Measurements from ENCODE around the gene TRAK1. TPM values are rescaled to one million over a fixed set of nuclear protein-coding genes. Genes with fewer than 3 reads are reported as not detected.
"Not testable (repeated sequence)": the region's sequence is repeated elsewhere in the genome, so short reads cannot be mapped to it uniquely, and the experiment has no call there.

Gene TRAK1
- 53.8 and 55.5 TPM in 2 replicates for total RNA-seq
- long read RNA-seq, full-length matches to known transcripts = 36 of 65 reads
- long read RNA-seq, partial matches to known transcripts = 23 of 65 reads
- long read RNA-seq, other reads (novel, unspliced or antisense) = 6 of 65 reads

DNA sequence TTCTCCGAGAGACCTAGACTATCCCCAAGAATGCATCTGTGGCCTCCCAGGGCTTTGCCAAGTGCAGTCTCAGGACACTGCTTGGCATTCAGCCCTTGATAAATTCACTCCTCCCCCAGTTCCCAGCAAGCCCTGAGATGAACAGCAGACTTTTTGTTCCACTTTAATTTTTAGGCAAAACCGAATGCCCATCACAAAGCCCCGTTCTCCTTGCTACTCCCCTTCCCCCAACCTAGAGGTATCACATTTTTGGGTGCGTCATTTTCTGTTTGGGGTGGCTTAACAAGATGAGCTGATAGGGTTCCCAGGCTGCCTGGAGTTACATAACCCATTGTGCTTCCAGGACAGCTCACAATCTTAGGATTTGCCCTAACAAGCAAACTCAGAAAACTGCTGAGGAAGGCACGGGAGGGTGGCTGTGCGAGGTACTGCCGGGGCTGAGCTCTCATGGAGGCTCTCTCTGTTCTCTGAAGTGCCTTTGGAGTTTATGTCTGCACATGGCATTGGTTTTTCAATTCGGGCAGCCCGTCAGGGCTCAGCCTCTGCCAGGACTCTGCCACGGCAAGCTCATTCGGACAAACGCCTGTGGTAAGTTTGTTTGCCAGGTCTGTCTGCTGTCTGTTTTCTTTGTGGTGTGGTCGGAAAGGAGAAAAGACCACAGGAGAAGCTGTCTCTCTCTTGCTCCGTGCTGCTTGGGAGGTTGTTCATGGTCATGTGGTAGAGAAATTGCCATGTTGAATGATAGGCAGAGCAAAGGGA is at the start of gene TRAK1:
Gene TRAK1, plus strand, starts transcription at position 385 of the 759 bp plus-strand sequence. Its CDS starts 113 bp downstream, at position 498.
- no peak for DNase-seq (ENCODE audit: low spot score, unreplicated experiment)
- Mint-ChIP-seq H3K9me3 (ENCODE audit: low read depth) (no peaks in the 10 kb centered on the region), H3K27ac (peak within 1 kb of the TSS; percentile 54), H3K4me1 (ENCODE audit: low read depth) (peaks cover 3% of the 10 kb centered on the region), H3K4me3 (ENCODE audit: low read depth) (no peak within 1 kb of the TSS), H3K27me3 (no peaks in the 10 kb centered on the region), H3K36me3 (ENCODE audit: insufficient read depth) (peaks cover 9% of the 10 kb centered on the region)
- TF ChIP-seq, protein P1, sequence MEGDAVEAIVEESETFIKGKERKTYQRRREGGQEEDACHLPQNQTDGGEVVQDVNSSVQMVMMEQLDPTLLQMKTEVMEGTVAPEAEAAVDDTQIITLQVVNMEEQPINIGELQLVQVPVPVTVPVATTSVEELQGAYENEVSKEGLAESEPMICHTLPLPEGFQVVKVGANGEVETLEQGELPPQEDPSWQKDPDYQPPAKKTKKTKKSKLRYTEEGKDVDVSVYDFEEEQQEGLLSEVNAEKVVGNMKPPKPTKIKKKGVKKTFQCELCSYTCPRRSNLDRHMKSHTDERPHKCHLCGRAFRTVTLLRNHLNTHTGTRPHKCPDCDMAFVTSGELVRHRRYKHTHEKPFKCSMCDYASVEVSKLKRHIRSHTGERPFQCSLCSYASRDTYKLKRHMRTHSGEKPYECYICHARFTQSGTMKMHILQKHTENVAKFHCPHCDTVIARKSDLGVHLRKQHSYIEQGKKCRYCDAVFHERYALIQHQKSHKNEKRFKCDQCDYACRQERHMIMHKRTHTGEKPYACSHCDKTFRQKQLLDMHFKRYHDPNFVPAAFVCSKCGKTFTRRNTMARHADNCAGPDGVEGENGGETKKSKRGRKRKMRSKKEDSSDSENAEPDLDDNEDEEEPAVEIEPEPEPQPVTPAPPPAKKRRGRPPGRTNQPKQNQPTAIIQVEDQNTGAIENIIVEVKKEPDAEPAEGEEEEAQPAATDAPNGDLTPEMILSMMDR (IDR thresholded peaks at IDR 0.05; ENCODE audit: unreplicated experiment) = no peak

GRCh38 chr3:42042747-42043098 is 48.4 kb upstream of the TRAK1 start:
- Mint-ChIP-seq H3K27me3 (no peaks in the 10 kb centered on the region), H3K4me3 (ENCODE audit: low read depth) (no peak overlapping the region), H3K36me3 (ENCODE audit: insufficient read depth) (no peaks in the 10 kb centered on the region), H3K9me3 (ENCODE audit: low read depth) (no peaks in the 10 kb centered on the region), H3K27ac (peak overlapping the region; percentile 91), H3K4me1 (ENCODE audit: low read depth) (peaks cover 18% of the 10 kb centered on the region)
- no peak for DNase-seq (ENCODE audit: low spot score, unreplicated experiment)
- TF ChIP-seq, protein P1 (IDR thresholded peaks at IDR 0.05; ENCODE audit: unreplicated experiment) = no peak

DNA sequence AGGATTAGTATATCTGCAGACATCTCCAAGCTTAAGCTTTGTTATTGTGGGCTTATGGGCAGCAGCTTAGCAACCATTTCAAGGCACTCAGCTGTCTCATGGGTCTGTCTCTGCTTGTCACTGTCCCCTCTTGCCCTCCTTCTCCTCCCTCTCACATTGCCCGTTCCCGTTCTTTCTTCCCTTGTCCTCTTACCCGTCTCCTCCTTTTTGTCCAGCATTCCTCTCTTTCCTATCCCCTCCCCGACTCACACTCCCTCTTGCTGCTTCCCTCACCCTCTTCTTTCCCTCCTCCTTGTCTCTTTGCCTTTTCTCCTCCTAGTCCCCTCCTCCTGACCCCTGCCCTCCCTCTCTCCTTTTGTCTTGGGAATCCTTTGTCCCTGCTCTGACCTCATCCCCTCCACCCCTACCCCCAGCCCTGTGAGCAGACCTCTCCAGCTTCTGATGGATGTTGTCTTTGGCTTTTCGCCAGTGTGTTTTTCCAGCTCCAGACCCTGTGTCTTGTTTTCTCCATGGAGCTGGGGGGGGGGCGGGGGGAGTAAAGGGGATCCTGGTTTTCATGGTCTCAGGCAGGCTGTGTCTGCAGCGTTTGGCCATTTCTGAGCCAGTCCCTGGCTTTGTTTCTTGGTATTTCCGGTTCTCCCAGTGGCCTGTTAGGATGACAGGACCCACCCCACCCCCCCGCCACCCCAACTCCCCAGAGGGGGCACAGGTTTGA is 47.9 kb upstream of the TRAK1 start:
- peak overlapping the region; percentile 23 for H3K4me3 Mint-ChIP-seq (ENCODE audit: low read depth)
- no peaks in the 10 kb centered on the region for H3K27me3 Mint-ChIP-seq
- H3K9me3 Mint-ChIP-seq (ENCODE audit: low read depth) = no peaks in the 10 kb centered on the region
- TF ChIP-seq, protein P1 (IDR thresholded peaks at IDR 0.05; ENCODE audit: unreplicated experiment) = no peak
- DNase-seq (ENCODE audit: low spot score, unreplicated experiment) = no peak
- H3K36me3 Mint-ChIP-seq (ENCODE audit: insufficient read depth) = no peaks in the 10 kb centered on the region
- peak overlapping the region; percentile 91 for H3K27ac Mint-ChIP-seq
- H3K4me1 Mint-ChIP-seq (ENCODE audit: low read depth) = peaks cover 22% of the 10 kb centered on the region

- DNase-seq (ENCODE audit: low spot score, unreplicated experiment) = no peak
- no peak overlapping the region for H3K4me3 Mint-ChIP-seq (ENCODE audit: low read depth)
- H3K27ac Mint-ChIP-seq = no peak overlapping the region
- no peaks in the 10 kb centered on the region for H3K36me3 Mint-ChIP-seq (ENCODE audit: insufficient read depth)
- H3K27me3 Mint-ChIP-seq = no peaks in the 10 kb centered on the region
- TF ChIP-seq, protein P1 (IDR thresholded peaks at IDR 0.05; ENCODE audit: unreplicated experiment) = no peak
- peaks cover 22% of the 10 kb centered on the region for H3K4me1 Mint-ChIP-seq (ENCODE audit: low read depth)
- H3K9me3 Mint-ChIP-seq (ENCODE audit: low read depth) = no peaks in the 10 kb centered on the region
Observed at GRCh38 chr3:42045708-42046243, 45.4 kb upstream of the TRAK1 start.

DNA sequence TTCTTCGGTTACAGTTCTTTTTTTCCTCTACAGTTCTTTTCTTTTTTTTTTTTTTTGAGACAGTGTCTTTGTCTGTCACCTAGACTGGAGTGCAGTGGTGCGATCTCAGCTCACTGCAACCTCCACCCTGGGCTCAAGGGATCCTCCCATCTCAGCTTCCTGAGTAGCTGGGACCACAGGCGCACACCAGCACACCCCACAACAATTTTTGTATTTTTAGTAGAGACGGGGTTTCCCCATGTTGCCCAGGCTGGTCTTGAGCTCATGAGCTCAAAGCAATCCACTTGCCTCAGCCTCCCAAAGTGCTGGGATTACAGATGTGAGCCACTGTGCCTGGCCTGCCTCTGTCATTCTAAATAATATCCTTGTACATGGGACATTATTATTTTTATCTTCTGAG is 42.6 kb upstream of the TRAK1 start:
- H3K27me3 Mint-ChIP-seq; H3K36me3 Mint-ChIP-seq (ENCODE audit: insufficient read depth); DNase-seq (ENCODE audit: low spot score, unreplicated experiment); H3K9me3 Mint-ChIP-seq (ENCODE audit: low read depth); H3K4me3 Mint-ChIP-seq (ENCODE audit: low read depth); H3K27ac Mint-ChIP-seq: not testable (repeated sequence)
- H3K4me1 Mint-ChIP-seq (ENCODE audit: low read depth) = peaks cover 24% of the 10 kb centered on the region
